T-cell (primary cell): ENCODE measurements around the gene S1PR5. TPM values are rescaled to one million over a fixed set of nuclear protein-coding genes. Genes with fewer than 3 reads are reported as not detected.

Source experiments
- total RNA-seq, 35 experiments: library from RNA in 6 of 35; stranded (reverse) in 6 of 35; fragments of 120-200 nt in 1 of 35; gene quantifications; one replicate each; pipeline versions ENCODE4 v1.2.1 to v1.2.4 and lab custom pipeline; 2013 to 2026

Gene S1PR5
- total RNA-seq, 5 donors from 2014 or later (not counting 1 experiment from before 2014, with no cell fraction given), result 1.9 to 25.0 (median 6.5) TPM

Other genes starting within 250 kb of the S1PR5 start
- gene ICAM1, start 246.3 kb downstream of the S1PR5 start, total RNA-seq, result 10 to 100 TPM in 1 of 5 donors, 1 to 10 TPM in 4; 4.2 to 11.0 (median 5.9) TPM
- under 1 TPM; 0.47 to 0.79 (median 0.53) TPM for gene ICAM4, start 230.5 kb downstream of the S1PR5 start, total RNA-seq
- gene ICAM5, start 227.5 kb downstream of the S1PR5 start, total RNA-seq, result 1 to 10 TPM in 1 of 5 donors, under 1 TPM in 4; 0.20 to 1.1 (median 0.59) TPM
- gene ZGLP1, start 207.6 kb downstream of the S1PR5 start, total RNA-seq, result 10 to 100 TPM in 2 of 5 donors, 1 to 10 TPM in 3; 3.9 to 11.8 (median 8.1) TPM
- 10 to 100 TPM in 3 of 5 donors, 1 to 10 TPM in 2; 5.7 to 16.8 (median 11.4) TPM for gene FDX2, start 201.4 kb downstream of the S1PR5 start, total RNA-seq
- gene RAVER1, start 183.9 kb downstream of the S1PR5 start, total RNA-seq, result 10 to 100 TPM; 31.5 to 68.2 (median 61.2) TPM
- gene ICAM3, start 177.8 kb downstream of the S1PR5 start, total RNA-seq, result 100 to 1,000 TPM; 167 to 233 (median 183) TPM
- gene TYK2, start 136.9 kb downstream of the S1PR5 start, total RNA-seq, result 100 to 1,000 TPM; 277 to 346 (median 323) TPM
- 100 to 1,000 TPM; 163 to 205 (median 190) TPM for gene CDC37, start 113.9 kb downstream of the S1PR5 start, total RNA-seq
- gene PDE4A, start 96.9 kb downstream of the S1PR5 start, total RNA-seq, result 10 to 100 TPM in 1 of 5 donors, 1 to 10 TPM in 4; 2.2 to 13.3 (median 6.2) TPM
- gene KEAP1, start 14.1 kb downstream of the S1PR5 start, total RNA-seq, result 10 to 100 TPM; 18.4 to 64.2 (median 56.0) TPM
- gene ATG4D, start 26.5 kb upstream of the S1PR5 start, total RNA-seq, result 10 to 100 TPM; 55.7 to 63.0 (median 60.9) TPM
- gene KRI1, start 48.6 kb upstream of the S1PR5 start, total RNA-seq, result 10 to 100 TPM; 50.9 to 94.8 (median 79.1) TPM
- 10 to 100 TPM; 24.0 to 51.5 (median 32.5) TPM for gene CDKN2D, start 51.5 kb upstream of the S1PR5 start, total RNA-seq
- gene AP1M2, start 69.9 kb upstream of the S1PR5 start, total RNA-seq, result 1 to 10 TPM in 2 of 5 donors, under 1 TPM in 1, not detected in 2; 0.30 to 1.6 (median 1.1) TPM
- gene SLC44A2, start 108.1 kb upstream of the S1PR5 start, total RNA-seq, result 100 to 1,000 TPM; 204 to 228 (median 218) TPM
- 100 to 1,000 TPM; 331 to 490 (median 370) TPM for gene ILF3, start 136.9 kb upstream of the S1PR5 start, total RNA-seq
- 10 to 100 TPM; 47.7 to 68.1 (median 55.1) TPM for gene QTRT1, start 184.0 kb upstream of the S1PR5 start, total RNA-seq
- gene DNM2, start 200.6 kb upstream of the S1PR5 start, total RNA-seq, result 100 to 1,000 TPM; 272 to 329 (median 297) TPM